Hindlimb muscle (tissue), 1 donor: ENCODE data around the gene ANO1. TPM values are rescaled to one million over a fixed set of nuclear protein-coding genes. Genes with fewer than 3 reads are reported as not detected.

Source experiments
- DNase-seq: peaks from one replicate; pipeline ENCODE4 v3.0.0-alpha.2; 2013
- polyA plus RNA-seq: library from polyadenylated mRNA; unstranded; fragments of 120-200 nt; gene quantifications from one replicate; pipeline ENCODE4 v1.2.1, GENCODE V29; 2013; ENCODE audit not compliant: insufficient read length

ANO1 gene
- polyA plus RNA-seq, 1 donor, result 5.5 TPM

DNA sequence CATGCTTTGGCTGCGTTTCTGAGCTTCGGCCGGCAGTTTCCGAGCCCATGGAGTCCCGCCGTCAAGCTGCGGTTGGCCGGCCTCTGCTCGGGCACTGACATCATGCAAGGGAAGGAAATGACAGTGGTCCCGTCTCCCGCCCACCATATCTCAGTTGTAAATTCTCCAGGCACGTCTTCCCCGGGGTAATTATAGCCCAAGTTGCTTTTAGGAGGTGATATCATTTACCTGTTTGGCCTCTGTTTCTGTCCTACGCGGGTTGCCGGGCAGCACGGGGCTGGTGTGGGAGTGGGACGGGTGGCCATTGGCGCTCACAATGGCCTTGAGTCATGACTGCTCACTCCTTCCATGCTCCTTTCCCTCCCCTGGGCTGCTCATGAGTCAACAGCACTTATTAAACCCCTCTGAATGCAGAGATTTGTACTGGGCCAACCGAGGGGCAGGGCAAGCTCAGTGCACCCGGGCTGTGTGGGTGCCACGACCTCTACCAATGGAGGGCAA lies 4.2 kb upstream of the ANO1 start:
- DNase-seq, result peak; percentile 49

DNA sequence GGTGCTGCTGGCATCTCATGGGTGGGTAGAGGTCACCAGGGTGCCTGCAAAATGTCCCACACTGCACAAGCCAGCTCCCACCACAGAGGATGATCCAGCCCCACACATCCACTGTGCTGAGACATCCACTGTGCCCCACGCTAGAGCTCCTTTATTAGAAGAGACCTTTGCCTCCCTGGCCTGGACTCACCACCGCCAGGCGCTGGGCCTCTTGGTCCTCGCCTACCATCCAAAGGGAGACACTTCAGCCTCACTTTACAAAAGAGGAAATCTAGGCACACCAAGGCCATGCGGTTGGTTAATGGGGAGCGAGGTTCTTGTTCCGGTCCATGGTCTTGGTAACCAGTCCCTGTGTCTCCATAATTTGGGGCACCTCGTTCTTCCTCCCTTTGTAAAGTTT lies 3.4 kb upstream of the ANO1 start:
- no peak for DNase-seq

GRCh38 chr11:70075836-70076235 lies 2.3 kb upstream of the ANO1 start:
- no peak for DNase-seq

DNA sequence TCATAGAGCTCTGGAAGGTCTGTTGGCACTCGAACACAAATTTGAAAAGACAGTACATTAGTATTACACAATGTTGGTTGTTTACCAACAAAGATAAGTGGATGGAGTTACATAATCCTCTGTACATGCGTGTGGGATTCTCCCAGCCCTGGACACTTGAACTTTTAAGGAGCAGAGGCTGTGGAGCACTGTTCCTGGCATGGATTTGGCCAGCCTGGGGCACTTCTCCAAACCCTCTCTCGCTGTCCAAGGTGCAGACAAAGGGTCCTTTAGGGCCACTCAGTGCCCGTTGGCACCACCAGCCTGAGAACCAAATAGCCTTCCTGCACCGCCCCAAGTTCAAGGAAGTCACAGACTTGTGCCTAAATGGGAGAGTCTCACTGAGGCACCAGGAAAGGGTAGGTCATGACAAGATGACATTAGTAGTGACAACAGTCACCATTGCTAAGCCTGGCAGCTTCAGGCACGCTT lies 1.6 kb upstream of the ANO1 start:
- no peak for DNase-seq

DNA sequence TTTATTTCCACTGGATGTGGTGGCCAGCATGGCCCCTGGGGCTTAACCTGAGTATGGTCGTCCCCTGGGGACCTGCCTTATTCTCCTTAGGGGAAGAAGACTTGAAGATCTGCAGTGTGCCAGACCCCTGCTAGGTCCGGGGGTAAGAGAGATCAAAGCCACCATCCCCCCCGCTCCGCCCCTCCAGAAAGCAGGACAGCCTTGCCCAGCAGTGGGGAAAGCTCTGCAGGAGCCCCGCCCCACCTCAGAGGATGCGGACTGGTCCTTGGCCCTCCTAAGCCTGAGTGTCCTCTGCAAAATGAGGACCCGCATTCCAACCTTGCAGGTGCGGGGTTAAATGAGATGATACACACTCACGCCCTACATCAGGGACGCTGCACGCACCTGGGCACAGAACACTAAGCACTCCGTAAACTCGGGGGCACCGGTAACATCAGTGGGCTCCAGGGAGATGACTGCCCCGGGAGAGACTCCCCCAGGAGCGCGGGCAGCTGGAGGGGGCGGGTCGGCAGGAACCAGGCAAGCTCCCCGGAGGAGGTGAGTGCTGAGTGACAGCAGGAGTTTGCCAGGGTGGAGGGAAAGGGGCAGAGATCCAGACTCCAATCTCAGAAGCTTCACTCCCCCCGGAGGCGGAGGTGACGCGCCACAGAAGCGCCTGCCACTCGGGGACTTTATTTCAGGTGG lies 564 bp upstream of the ANO1 start:
- no peak for DNase-seq

GRCh38 chr11:70078781-70079616 lies 882 bp downstream of the ANO1 start:
- DNase-seq, result no peak

DNA sequence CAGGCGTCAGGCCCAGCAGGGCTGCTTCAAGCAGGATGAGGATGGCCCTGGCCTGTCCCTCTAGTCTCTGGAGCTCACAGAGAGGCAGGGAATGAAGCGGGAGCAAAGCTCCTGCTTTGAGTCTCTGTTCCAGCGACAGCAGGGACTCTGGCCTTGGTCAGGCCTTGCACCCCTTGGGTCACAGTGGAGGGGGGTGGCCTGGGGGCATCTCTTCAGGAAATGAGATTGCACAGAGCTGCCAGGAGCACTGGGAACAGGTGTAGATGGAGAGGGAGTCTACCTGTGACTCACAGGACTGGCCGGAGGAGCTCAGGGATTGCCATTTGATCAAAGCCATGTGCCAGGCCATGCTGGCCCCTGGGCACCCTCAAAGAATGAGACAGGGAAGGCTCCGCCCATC lies 1.6 kb downstream of the ANO1 start:
- DNase-seq, result no peak

GRCh38 chr11:70080763-70081162 lies 2.6 kb downstream of the ANO1 start:
- no peak for DNase-seq

GRCh38 chr11:70082829-70083228 lies 4.7 kb downstream of the ANO1 start:
- no peak for DNase-seq

GRCh38 chr11:70084046-70084984 lies 6.2 kb downstream of the ANO1 start:
- no peak for DNase-seq

GRCh38 chr11:70085815-70086769 lies 8.0 kb downstream of the ANO1 start:
- no peak for DNase-seq

GRCh38 chr11:70087446-70088167 lies 9.5 kb downstream of the ANO1 start:
- no peak for DNase-seq

DNA sequence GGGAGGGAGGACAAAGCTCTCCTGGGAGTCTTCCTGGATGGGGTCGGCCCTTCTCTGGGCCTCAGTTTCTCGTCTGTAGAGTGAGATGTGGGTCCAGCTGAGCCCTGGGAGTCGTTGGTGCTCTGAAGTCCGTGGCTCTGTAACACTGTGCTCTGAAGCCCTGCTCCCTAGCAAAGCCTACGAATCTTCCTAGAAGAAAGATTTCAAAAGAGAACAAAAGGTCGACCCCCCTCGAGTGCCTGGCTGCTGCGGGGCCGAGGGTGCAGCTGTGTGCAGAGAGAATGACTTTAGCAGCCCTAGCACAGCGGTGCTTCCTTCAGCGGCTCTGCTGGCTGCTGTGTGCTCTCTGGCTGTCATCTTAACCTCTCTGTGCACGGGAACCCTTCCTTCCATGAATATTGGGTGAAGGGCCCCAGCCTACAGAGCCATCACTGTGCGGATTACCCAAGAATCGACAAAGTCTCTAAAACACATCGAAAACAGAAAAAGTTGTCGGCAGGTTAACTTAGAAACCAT lies 10.7 kb downstream of the ANO1 start:
- no peak for DNase-seq

- no peak for DNase-seq
Measured at GRCh38 chr11:70089631-70090030, 11.5 kb downstream of the ANO1 start.

DNA sequence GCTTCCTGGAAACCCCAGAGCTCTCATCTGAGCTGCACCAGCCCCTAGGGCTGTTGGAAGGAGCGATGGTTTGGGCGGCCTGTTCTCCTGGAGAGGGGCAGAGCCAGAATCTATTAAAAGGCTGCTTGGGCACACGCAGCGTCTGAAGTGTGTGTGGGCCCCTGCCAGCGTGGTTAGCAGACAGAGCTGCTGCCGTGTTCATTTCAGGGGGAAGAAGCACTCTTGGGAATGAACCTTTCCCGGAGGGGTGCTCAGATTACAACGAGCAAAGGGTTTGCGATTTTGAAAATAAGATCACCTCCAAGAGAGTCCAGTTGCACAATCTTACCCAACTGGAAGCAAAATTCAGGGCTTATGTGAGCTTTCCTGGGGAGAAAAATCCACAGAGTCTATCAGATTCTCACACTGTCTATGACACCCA lies 12.9 kb downstream of the ANO1 start:
- DNase-seq, result no peak

DNA sequence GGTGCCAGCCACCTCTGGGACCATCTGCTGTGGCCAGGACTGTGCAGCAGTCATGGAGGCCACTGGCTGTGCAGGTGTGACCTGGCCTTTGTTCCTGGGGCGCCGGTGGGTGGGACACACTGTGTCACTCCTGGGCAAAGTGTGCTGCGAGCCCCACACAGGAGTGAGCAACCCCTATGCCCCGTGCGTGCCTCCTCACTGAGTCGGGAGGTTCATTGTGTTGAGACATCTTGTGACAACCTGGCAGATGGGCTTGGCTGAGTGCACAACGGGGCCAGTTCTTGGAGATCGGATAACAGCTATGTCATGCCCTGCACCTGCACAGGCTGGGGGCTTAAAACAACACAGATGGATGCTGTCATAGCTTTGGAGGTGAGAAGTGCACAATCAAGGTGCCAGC lies 13.5 kb downstream of the ANO1 start:
- no peak for DNase-seq

DNA sequence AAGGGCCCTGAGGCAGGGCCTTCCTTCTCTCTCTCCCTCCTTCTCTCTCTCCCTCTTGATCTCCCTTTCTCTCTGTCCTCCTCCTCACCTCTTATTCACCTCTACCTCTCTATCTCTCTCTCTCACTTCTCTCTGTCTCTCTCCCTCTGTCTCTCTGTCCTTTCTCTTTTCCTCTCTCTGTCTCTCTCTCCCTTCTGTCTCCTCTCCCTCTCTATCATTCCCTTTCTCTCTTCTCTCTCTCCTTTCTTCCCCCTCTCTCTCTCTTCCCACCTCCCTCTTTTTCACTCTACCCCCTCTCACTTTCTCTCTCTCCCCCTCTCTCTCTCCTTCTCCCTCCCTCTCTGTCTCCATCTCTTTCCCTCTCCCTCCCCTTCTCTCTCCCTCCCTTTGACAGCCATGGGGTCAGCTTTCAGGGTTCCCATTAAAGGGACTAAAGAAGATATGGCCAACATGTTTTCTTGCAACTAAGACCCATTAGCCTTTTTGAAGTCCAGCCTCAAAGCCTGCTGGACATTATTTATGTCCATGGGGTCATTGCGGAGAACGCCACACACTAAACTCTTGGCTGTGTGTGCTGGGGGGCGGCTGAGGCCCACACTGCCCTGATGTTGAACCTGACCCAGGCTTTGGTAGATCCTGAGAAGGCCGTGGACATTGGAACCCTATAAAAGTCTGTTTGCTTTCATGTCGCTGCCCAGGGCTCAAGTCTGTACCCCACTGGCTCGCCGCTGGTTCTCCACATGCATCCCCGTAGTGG lies 15.0 kb downstream of the ANO1 start:
- DNase-seq, result no peak

DNA sequence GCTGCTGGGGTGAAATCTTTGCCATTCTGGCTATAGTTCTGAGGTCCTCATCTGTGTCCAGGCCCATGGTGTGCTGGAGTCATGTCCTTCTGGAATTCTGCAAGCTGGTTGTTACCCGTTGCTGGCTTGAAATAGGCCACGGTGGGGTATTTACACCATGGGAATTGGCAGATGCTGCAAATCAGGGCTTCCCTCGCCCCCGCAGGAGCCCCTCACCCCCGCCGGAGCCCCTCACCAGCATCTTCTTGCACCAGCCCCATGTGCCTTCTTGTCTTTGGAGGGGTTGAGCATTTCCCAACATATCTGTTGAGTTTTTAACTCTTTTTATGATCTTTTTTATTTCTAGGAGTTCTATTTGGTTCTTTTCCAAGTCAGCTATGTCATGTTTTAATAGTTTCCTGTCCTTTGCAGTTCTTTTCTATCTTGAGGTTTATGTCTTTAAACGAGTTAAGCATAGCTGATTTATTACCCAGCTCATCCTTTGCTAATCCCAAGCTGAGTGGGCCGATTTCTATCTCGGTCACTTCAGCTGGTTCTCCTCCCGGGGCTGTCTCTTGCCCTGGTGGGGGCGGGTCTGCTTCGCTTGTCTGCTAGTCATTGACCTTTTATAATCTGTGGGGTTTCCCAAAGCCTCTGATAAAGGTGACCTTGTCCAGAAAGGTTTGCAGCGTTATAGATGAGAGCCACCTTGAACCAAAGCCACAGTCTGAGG lies 17.6 kb downstream of the ANO1 start:
- DNase-seq, result no peak
